DLD1 (cell line): Measurements from ENCODE around the gene OR2A14.
"Not testable (repeated sequence)": the region's sequence is repeated elsewhere in the genome, so short reads cannot be mapped to it uniquely, and the experiment has no call there.

Source experiments
- in situ Hi-C: cut with HindIII; loops from 2 replicates; pipeline ENCODE4 v1.10.0; 2017; ENCODE audit warnings: low sequenced_read_pairs

The OR2A14 gene

GRCh38 chr7:144148224-144148827 is 25.4 kb downstream of the OR2A14 start:
- in situ Hi-C loops: no loop called here

DNA sequence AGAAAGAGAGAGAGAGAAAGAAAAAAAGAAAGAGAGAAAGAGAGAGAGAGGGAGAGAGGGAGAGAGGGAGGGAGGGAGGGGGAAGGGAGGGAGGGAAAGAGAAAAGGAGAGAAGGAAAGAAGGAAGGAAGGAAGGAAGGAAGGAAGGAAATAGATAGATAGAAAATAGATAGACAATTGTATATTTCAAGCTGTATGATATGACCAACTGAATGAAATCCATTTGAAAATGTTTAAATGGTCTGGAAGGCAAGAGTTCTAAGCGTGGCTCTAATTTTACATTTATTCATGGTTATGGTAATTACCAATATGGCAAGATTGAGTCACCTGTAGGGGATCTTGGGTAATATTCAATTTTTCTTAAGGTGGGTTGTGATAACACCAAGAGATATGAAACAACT is 35.9 kb downstream of the OR2A14 start:
- in situ Hi-C loops: no loop called here

DNA sequence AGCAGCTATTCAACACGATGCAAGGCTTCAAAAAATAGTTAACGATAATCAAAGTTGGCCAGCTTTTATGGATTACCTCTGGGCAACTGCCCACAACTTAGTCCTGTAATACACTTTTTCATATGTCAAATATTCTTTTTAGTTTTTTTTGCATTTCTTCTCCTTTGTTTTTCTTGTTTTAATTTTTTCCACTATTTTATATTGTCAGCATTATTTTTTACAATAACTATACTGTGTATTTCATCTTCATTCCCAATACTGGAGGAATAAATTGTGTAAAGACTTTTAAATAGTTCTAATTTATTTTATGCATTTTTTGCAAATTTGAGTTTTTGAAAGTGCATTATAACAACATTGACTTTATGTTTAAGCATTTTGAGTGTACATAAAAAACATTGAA is 41.8 kb downstream of the OR2A14 start:
- in situ Hi-C loops: no loop called here

DNA sequence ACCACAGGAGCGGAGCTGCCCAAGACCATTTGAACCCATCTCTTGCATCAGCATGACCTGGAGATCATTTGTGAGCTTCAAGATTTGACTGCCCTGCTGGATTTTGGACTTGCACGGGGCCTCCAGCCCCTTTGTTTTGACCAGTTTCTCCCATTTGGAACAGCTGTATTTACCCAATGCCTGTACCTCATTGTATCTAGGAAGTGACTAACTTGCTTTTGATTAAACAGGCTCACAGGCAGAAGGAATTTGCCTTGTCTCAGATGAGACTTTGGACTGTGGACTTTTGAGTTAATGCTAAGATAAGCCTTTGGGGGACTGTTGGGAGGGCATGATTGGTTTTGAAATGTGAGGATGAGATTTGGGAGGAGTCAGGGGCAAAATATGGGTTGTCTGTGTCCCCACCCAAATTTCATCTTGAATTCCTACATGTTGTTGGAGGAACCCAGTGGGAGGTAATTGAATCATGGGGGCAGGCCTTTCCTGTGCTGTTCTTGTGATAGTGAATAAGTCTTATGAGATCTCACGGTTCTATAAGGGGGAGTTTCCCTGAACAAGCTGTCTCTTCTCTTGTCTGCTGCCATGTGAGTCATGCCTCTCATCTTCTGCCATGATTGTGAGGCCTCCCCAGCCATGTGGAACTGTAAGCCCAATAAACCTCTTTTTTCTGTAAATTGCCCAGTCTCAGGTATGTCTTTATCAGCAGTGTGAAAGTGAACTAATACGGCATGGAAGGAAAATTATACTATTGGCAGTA is 48.8 kb downstream of the OR2A14 start:
- in situ Hi-C loops: not testable (repeated sequence)

- in situ Hi-C loops: no loop called here
Observed at GRCh38 chr7:144174613-144175012, 51.6 kb downstream of the OR2A14 start.

DNA sequence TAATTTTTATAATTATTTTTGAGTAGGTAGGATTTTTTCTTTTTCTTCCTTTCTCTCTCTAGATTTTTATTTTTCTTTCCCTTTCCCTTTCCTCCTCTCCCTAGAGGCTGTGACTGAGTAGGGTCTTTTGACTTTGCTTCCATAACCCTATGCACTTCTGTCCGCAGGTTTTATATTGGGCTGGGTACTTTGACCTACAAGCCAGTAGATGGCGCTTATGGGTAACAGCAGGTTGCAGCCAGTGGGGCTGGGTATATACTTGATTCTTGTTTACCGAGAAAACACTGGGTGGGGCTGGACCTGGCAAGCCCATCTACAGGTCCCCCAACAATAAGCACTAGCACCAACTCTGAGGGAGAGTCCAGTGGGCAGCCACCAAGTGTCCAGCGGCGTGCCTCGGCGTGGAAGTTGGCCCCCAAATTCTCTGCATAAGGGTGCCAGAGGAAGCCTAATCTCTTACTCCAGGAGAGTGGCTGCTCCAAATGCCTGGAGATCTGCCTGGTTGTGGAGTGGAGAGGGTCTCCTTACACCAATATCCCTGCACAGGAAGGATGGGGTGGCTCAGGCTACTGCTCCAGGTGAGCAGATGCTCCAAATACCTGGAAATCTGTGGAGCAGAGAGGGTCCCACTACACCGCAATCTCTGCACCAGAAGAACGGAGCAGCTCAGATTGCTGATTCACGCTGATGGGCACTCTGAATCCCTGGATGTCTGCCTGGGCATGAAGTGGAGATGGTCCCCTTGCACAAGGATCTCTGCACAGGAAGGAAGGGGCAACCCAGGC is 55.6 kb downstream of the OR2A14 start:
- in situ Hi-C loops: not testable (repeated sequence)

- in situ Hi-C loops: not testable (repeated sequence)
Observed at GRCh38 chr7:144179165-144179479, 56.1 kb downstream of the OR2A14 start.
